NCI-H774 (cell line): ENCODE results near the gene CPNE8.

Experiments
- DNase-seq: peaks from one replicate; lab custom pipeline; 2025; lab: John Stamatoyannopoulos, UW

CPNE8 gene

DNA sequence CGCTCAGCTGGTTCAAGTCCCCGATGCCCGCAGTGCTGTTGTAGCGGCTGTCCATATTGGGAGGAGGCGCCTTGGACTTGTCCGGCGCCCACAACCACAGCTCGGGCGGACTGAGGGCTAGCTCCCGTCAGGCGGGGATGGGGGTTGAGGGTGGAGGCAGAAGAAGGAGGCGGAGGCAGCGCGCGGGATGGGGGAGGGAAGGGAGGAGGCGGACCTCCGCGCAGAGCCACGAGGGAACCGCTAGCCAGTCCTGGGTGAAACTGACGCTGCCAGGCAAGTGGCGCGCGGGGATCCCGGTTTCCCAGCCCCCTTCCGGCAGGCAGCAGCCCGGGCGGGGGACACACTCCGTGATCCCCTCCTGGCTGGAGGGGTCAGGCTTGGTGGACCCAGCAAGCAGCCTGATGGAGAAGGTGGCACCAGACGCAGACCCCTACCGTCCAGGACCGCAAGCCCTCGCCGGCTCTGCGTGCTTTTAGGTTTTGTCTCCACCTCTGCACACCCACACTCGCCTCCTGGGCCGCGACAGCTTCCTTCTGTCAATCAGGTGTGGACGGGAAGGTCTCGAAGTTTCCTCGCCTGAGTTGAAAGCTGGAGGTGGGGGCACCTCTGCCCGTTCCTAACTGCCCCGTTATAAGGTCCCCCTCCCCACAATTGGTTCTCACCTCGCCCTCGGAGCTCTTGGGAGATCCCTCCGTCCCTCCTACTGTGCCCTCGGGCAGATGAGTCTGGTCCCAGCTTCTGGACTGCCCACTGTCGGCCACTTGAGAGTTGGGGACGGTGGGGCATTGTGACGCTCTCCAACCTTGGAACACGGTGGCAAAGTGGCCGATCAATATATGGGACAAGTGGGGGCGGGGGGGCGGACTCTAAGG is at the start of gene CPNE8:
CPNE8 (minus strand) TSS at position 112 of the 872 bp plus-strand sequence; CDS start at position 55, 57 bp downstream.
- peak; percentile 73 for DNase-seq

DNA sequence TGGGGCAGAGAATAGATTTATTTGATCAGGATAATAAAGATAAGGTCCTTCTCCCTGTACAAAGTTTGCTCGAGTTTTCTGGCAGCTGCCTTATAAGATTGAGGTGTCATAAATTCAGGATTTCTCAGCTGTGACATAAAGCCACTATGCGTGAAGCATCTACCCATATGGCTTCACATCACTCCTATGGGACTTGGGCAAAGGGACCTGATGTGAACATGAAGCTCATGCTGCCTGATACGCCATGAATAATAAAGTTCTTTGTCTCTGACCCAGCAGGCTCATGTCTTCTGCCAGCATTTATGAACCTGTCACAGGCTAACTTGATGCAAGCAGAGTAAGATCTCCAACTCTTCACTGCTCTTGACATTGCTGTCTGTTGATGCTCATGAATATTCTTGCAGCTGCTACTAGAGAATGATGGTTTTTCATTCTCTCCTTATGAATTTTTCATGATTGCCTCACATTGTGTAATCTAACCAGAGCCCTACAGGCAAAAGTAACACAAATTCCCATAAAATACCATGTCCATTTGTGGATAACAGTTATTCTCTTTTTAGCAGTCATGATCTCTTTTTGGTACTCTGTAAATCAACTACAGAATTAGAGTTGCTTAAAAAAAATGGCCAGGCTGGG is 49.0 kb upstream of the CPNE8 start:
- DNase-seq = no peak

GRCh38 chr12:38949363-38949762 is 44.0 kb upstream of the CPNE8 start:
- DNase-seq = no peak

- no peak for DNase-seq
These were observed 29.3 kb upstream of the CPNE8 start for GRCh38 chr12:38934686-38935085.

- no peak for DNase-seq
These were observed 28.7 kb upstream of the CPNE8 start for GRCh38 chr12:38934078-38934584.

- no peak for DNase-seq
These were observed 26.9 kb upstream of the CPNE8 start for GRCh38 chr12:38932320-38932719.

DNA sequence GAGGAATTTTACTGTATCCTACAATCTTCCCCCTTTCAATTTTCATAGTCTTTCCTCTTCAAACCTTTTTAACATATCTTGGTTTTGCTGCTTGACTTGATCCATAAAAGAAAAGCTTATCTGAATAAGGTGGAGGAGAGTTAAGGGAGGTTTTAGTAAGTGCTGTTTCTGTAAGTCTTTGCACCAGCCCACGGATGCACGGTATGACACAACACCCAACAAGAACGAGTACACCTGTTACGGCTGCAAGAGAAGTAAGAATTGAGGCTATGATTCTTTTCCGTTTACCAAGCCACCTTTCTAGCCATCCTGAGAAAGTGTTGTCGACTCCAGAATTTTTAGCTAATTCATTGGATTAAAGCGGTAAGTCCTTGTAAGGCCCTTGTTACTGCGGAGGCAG is 26.1 kb upstream of the CPNE8 start:
- no peak for DNase-seq

GRCh38 chr12:38930990-38931389 is 25.6 kb upstream of the CPNE8 start:
- no peak for DNase-seq

DNA sequence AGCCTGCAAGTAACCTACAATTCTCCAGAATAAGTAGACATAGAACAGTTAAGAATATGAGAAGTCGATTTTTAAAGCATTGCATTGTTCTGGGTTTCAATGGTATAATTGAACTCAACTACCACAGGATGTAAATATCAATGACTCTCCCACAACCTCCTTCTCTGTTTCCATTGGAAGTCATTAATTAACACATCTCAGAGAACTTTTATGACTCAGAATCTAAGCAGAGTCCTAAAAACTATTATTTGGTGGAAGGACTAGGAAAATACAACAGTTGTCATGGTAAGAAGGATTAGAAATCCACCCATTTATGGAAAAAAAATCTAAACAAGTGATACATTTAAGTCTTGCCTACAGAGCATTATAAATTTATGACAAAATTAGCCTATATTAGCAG is 21.1 kb upstream of the CPNE8 start:
- DNase-seq = no peak

DNA sequence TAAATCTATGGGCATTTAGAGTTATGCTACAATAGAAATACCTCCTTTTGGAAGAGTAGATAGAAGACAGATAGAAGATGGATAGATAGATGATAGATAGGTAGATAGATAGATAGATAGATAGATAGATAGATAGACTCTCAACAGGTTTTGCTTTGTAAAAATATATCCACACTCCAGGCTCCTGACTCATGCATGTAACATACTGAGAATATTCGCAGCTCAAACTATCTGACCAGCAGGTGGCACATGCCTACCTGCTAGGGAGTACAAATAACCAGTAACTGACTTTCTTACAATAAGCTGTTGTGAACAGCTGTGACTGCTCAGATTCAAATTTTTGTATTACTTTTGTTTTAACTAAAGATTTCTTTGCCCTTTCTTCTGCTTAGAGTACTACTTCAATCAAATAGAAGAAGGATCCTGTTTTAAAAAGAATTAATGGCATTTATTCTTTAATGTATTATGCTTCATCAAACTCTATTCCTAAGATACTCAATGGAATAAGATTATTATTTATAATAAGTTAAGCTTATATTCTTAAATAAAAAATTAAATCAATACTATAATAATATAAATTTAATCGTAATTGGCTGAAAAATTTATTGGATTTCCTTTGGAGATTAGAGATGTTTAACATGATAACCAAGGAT is 15.8 kb upstream of the CPNE8 start:
- DNase-seq = peak; percentile 68

DNA sequence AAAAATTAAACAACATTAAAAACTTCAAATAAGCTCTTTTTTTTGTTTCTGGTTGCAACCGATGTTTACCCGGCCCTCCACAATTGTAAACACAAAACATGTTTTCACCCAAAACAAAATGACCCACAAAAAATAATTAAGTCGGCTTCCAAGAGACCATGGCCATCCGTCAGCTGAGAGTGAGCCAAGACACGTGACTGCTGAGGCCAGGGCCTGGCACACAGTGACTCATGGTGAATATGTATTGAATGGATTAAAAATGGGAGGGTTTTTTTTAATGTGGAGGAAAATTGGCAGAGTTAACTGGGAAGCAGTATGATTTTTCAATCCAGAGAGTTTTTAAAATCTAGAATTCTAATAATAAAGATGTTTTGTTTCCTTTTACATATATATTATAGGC is 13.8 kb upstream of the CPNE8 start:
- DNase-seq = no peak

- no peak for DNase-seq
These were observed 10.2 kb upstream of the CPNE8 start for GRCh38 chr12:38915429-38916182.

GRCh38 chr12:38912116-38912515 is 6.7 kb upstream of the CPNE8 start:
- no peak for DNase-seq

DNA sequence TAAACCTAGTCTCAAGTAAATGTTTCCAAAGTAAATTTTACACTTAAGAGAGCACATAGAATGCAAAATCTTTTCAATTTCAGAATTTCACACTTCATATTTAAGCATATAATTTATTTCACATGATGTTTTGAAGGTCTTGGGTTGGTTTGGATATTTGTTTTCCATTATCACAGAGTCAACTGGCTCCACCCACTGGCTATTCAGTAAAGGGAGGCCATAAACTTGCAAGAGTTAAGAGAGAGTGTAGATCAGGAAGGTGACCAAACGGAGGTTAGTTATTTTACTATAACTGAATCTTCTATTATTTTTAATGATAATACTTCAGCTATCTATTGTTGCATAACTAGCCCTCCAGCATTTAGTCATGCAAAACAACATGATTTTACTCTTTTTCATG is 6.2 kb upstream of the CPNE8 start:
- no peak for DNase-seq

GRCh38 chr12:38907201-38907923 is 2.0 kb upstream of the CPNE8 start:
- no peak for DNase-seq

DNA sequence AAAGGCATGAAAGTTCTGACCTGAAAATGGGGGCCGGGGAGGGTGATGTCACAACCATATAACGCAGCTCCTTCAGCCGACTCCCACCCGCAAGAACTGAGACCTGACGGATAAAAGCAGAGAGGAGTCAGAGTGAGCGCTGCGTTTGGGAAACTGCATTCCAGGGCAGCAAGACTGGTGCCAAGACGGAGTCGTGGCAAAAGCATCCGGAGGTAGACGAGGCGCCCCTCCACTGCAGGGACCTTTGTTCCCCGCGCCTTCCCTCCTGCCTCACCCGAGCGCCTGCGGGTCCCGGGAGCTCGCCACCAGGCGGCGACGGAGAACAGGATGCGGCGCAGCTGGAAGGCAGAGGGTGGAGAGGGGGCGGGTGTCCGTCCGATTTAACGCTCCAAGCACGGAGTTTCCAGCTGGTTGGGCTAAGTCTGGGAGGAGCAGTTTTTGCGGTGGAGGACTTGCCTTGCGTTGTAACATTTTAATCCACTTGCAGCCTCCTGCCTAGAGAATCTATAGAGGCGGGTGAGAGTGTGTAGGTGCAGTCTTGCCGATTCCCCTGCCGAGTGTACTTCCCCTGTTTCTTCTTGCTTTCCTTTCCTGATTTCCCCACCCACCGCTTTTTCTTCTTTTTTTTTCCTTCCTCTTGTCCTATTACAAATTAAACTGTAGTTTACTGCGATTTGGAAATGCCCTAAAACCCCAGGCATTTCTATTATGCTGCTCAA is 1.2 kb upstream of the CPNE8 start:
- peak; percentile 87 for DNase-seq

DNA sequence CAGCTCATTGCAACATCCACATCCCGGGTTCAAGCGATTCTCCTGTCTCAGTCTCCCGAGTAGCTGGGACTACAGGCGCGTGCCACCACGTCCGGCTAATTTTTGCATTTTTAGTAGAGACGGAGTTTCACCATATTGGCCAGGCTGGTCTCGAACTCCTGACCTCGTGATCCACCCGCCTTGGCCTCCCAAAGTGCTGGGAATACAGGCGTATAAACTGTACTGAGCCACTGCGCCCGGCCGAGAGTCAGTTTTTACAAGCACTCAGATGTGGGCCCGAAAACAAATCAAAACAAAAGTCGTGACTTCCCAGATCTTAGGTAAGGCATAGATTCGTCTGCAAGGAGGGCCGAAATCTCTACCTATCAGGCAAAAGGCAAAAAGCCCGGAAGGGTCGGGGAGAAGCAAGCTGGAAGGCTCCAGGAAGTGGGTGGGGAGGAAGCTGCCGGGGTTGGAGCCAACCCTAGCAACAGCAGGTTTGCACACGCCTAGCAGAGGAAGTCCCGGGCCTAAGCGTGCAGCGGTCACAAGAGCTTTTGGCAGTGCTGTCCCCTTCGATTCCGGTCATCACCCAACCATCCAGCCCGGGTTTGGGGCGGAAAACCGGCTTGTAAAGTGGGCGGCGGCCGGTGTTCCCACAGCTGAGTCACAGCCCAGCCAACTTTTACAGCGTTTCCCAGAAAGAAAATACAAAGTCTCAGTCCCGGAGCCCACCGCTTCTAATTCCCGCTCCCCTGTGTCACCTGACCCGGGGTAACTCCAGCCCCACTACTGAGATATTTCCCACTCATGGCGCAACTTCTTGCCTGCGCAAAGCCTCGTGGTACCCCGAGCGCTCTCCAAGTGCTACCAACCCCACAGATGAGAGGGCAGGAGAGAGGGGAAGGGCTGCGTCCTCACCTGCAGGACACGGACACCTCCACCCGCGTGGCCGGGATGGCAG is 583 bp downstream of the CPNE8 start:
- DNase-seq = peak; percentile 83

GRCh38 chr12:38903596-38903995 is 1.8 kb downstream of the CPNE8 start:
- no peak for DNase-seq

- DNase-seq = no peak
These were observed 7.2 kb downstream of the CPNE8 start for GRCh38 chr12:38898001-38898684.
